SK-N-SH treated with all-trans-retinoic acid at 6 μM for 48 hours (cell line): ENCODE measurements around the gene GATA6.

ENCODE experiments used
- GLIS3 ChIP-seq: fragments of 250-450 bp; sonication (Bioruptor Pico); IDR thresholded peaks from 2 replicates; pipeline ENCODE4 v1.5.0; 2020; ENCODE audit warnings: mild to moderate bottlenecking, moderate library complexity
- ISL1 ChIP-seq: fragments of 250-450 bp; sonication (Bioruptor Pico); IDR thresholded peaks from 2 replicates; pipeline ENCODE4 v2.1.2; 2022; ENCODE audit warnings: mild to moderate bottlenecking, moderate library complexity
- OSR1 ChIP-seq: fragments of 250-450 bp; sonication (Bioruptor Pico); IDR thresholded peaks from 2 replicates; pipeline ENCODE4 v1.8.0; 2022; ENCODE audit warnings: moderate library complexity, mild to moderate bottlenecking, inconsistent platforms
- RARB ChIP-seq: fragments of 250-450 bp; sonication (Bioruptor Pico); IDR thresholded peaks from 2 replicates; pipeline ENCODE4 v1.8.0; 2021; ENCODE audit warnings: mild to moderate bottlenecking, moderate library complexity
- TCF4 ChIP-seq: fragments of 250-450 bp; sonication (Bioruptor Pico); IDR thresholded peaks from 2 replicates; pipeline ENCODE4 v1.8.0; 2021; ENCODE audit warnings: mild to moderate bottlenecking, moderate library complexity, borderline replicate concordance
- TOX ChIP-seq: fragments of 250-450 bp; sonication (Bioruptor Pico); IDR thresholded peaks from 2 replicates; pipeline ENCODE4 v1.8.0; 2021; ENCODE audit warnings: mild to moderate bottlenecking, moderate library complexity, borderline replicate concordance
- TF ChIP-seq, protein P1 (sequence below): fragments of 250-450 bp; sonication (Bioruptor Pico); IDR thresholded peaks from 2 replicates; pipeline ENCODE4 v1.8.0; 2020; ENCODE audit warnings: mild to moderate bottlenecking, moderate library complexity, borderline replicate concordance
- TF ChIP-seq, protein P2 (sequence below): fragments of 250-450 bp; sonication (Bioruptor Pico); IDR thresholded peaks from 2 replicates; pipeline ENCODE4 v1.5.1; 2020; ENCODE audit warnings: low read depth, mild to moderate bottlenecking, moderate library complexity

DNA sequence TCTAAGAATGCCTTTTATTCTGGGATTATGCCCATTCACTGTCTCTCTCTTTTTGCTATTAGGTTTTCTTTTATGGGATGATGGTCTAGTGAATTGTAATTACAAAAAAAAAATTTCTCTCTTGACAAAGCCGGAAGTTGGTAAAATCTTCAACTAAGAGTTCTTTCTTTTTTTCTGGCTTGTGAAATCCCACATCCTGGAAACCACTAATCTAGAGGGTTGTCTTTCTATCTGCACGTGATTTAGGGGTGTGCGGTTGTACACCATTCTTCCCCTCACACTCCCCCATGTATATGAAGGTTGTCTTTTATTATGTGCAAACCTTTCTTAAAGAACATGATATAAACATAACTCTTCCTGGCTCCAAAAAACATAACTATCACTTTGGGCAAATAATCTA is 52.0 kb downstream of the GATA6 start:
- no peak for TF ChIP-seq OSR1 (CRISPR knock-in tag)
- no peak for TF ChIP-seq GLIS3 (CRISPR knock-in tag)
- TF ChIP-seq, protein P1, sequence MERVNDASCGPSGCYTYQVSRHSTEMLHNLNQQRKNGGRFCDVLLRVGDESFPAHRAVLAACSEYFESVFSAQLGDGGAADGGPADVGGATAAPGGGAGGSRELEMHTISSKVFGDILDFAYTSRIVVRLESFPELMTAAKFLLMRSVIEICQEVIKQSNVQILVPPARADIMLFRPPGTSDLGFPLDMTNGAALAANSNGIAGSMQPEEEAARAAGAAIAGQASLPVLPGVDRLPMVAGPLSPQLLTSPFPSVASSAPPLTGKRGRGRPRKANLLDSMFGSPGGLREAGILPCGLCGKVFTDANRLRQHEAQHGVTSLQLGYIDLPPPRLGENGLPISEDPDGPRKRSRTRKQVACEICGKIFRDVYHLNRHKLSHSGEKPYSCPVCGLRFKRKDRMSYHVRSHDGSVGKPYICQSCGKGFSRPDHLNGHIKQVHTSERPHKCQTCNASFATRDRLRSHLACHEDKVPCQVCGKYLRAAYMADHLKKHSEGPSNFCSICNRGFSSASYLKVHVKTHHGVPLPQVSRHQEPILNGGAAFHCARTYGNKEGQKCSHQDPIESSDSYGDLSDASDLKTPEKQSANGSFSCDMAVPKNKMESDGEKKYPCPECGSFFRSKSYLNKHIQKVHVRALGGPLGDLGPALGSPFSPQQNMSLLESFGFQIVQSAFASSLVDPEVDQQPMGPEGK (CRISPR knock-in tag): no peak
- TF ChIP-seq TOX (CRISPR knock-in tag): no peak
- TF ChIP-seq, protein P2, sequence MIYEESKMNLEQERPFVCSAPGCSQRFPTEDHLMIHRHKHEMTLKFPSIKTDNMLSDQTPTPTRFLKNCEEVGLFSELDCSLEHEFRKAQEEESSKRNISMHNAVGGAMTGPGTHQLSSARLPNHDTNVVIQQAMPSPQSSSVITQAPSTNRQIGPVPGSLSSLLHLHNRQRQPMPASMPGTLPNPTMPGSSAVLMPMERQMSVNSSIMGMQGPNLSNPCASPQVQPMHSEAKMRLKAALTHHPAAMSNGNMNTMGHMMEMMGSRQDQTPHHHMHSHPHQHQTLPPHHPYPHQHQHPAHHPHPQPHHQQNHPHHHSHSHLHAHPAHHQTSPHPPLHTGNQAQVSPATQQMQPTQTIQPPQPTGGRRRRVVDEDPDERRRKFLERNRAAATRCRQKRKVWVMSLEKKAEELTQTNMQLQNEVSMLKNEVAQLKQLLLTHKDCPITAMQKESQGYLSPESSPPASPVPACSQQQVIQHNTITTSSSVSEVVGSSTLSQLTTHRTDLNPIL (CRISPR knock-in tag): no peak
- TF ChIP-seq RARB (CRISPR knock-in tag): no peak
- TF ChIP-seq ISL1: no peak
- TF ChIP-seq TCF4 (CRISPR knock-in tag): no peak
